ENCODE measurements around the gene ATG9B.

The ATG9B gene

GRCh38 chr7:151024435-151025056 lies at the start of gene ATG9B:
ATG9B (minus strand) TSS chr7:151024494; CDS start chr7:151024423, 71 bp downstream.
- DNase-seq, result no peak

- DNase-seq, result no peak
These were observed 49.7 kb upstream of the ATG9B start for GRCh38 chr7:151073990-151074389.

GRCh38 chr7:151071032-151071866 lies 47.0 kb upstream of the ATG9B start:
- DNase-seq, result no peak

GRCh38 chr7:151070574-151070960 lies 46.3 kb upstream of the ATG9B start:
- no peak for DNase-seq

GRCh38 chr7:151069841-151070573 lies 45.7 kb upstream of the ATG9B start:
- DNase-seq, result no peak

- no peak for DNase-seq
These were observed 43.9 kb upstream of the ATG9B start for GRCh38 chr7:151068069-151068773.

GRCh38 chr7:151066273-151066974 lies 42.1 kb upstream of the ATG9B start:
- DNase-seq, result no peak

GRCh38 chr7:151065516-151065915 lies 41.2 kb upstream of the ATG9B start:
- no peak for DNase-seq

GRCh38 chr7:151064993-151065392 lies 40.7 kb upstream of the ATG9B start:
- no peak for DNase-seq

- no peak for DNase-seq
These were observed 40.2 kb upstream of the ATG9B start for GRCh38 chr7:151064454-151064853.

- no peak for DNase-seq
These were observed 38.9 kb upstream of the ATG9B start for GRCh38 chr7:151063212-151063561.

- no peak for DNase-seq
These were observed 38.3 kb upstream of the ATG9B start for GRCh38 chr7:151062399-151063211.

GRCh38 chr7:151062111-151062398 lies 37.8 kb upstream of the ATG9B start:
- DNase-seq, result no peak

GRCh38 chr7:151061213-151062110 lies 37.2 kb upstream of the ATG9B start:
- no peak for DNase-seq

- DNase-seq, result peak; percentile 36
These were observed 36.3 kb upstream of the ATG9B start for GRCh38 chr7:151060416-151061212.

GRCh38 chr7:151060113-151060415 lies 35.8 kb upstream of the ATG9B start:
- DNase-seq, result no peak

- peak; percentile 84 for DNase-seq
These were observed 35.2 kb upstream of the ATG9B start, which contains the start of gene SLC4A2 for GRCh38 chr7:151059367-151060112. SLC4A2 (plus strand) TSS chr7:151059589; CDS start chr7:151061988, 2,399 bp downstream.

GRCh38 chr7:151058781-151059366 lies 34.6 kb upstream of the ATG9B start:
- DNase-seq, result no peak

Data from activated CD4-positive, alpha-beta T cell treated with anti-CD3 and anti-CD28 coated beads, Interleukin-10, Interleukin-2, amounts not matched to agents 100 ng/mL and 50 ng/mL, durations not matched to agents 16 hours and 8 hours (primary cell).